ENCODE measurements around the gene TMEM242.

DNA sequence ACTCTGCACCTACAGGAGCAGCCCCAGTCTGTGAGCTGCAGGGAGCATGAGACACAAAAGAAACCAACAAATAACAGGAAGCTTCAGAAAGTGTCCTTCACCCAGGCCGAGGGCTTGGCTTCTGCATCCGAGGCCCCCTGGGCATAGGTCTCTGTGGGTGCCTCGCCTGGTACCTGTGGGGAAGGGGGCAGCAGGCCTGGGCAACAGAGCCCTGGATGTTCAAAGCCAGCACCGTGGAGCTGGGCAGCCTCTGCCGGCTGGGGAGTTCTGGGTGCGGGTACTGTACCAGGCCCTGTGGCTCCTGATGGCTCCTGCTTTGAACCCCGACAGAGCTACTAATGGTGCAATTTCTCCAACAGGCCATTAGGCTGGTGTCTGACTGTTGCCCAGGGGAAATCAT, 55.7 kb downstream of the TMEM242 start:
- TF ChIP-seq EZH2 (IDR thresholded peaks at IDR 0.05; ENCODE audit: insufficient read depth, low read length): no peak
- TF ChIP-seq, protein P1, sequence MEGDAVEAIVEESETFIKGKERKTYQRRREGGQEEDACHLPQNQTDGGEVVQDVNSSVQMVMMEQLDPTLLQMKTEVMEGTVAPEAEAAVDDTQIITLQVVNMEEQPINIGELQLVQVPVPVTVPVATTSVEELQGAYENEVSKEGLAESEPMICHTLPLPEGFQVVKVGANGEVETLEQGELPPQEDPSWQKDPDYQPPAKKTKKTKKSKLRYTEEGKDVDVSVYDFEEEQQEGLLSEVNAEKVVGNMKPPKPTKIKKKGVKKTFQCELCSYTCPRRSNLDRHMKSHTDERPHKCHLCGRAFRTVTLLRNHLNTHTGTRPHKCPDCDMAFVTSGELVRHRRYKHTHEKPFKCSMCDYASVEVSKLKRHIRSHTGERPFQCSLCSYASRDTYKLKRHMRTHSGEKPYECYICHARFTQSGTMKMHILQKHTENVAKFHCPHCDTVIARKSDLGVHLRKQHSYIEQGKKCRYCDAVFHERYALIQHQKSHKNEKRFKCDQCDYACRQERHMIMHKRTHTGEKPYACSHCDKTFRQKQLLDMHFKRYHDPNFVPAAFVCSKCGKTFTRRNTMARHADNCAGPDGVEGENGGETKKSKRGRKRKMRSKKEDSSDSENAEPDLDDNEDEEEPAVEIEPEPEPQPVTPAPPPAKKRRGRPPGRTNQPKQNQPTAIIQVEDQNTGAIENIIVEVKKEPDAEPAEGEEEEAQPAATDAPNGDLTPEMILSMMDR (IDR thresholded peaks at IDR 0.05; ENCODE audit: insufficient read depth, low read depth, low read length): no peak

Measured in astrocyte (in vitro differentiated cells and primary cell).